ENCODE measurements around the gene CPTP. TPM values are rescaled to one million over a fixed set of nuclear protein-coding genes. Genes with fewer than 3 reads are reported as not detected.
A peak's percentile ranks its signal among the peaks of the same experiment; 100 is the strongest.

Gene CPTP
- polyA plus RNA-seq, 6 donors from 2014 or later: 7.9 to 16.9 (median 10.7) TPM

GRCh38 chr1:1333551-1334241 lies 9.1 kb downstream of the CPTP start:
- H3K4me3 Mint-ChIP-seq: no peak overlapping the region
- H3K36me3 Mint-ChIP-seq: no peaks in the 10 kb centered on the region
- DNase-seq (no peak), ATAC-seq (ENCODE audit: low read depth in 2 of 2) (no peak)
- no peak overlapping the region for H3K27ac Mint-ChIP-seq
- H3K4me1 Mint-ChIP-seq: no peaks in the 10 kb centered on the region
- H3K9me3 Mint-ChIP-seq: no peaks in the 10 kb centered on the region
- no peaks in the 10 kb centered on the region for H3K27me3 Mint-ChIP-seq

GRCh38 chr1:1334835-1335234 lies 10.2 kb downstream of the CPTP start:
- Mint-ChIP-seq H3K4me3 (no peak overlapping the region), H3K36me3 (no peaks in the 10 kb centered on the region), H3K27ac (no peak overlapping the region), H3K4me1 (no peaks in the 10 kb centered on the region), H3K27me3 (no peaks in the 10 kb centered on the region), H3K9me3 (no peaks in the 10 kb centered on the region)
- ATAC-seq (ENCODE audit: low read depth in 2 of 2) (no peak), DNase-seq (no peak)

- no peak overlapping the region for H3K27ac Mint-ChIP-seq
- DNase-seq (no peak), ATAC-seq (ENCODE audit: low read depth in 2 of 2) (no peak)
- no peaks in the 10 kb centered on the region for H3K36me3 Mint-ChIP-seq
- H3K4me3 Mint-ChIP-seq: no peak overlapping the region
- no peaks in the 10 kb centered on the region for H3K9me3 Mint-ChIP-seq
- H3K27me3 Mint-ChIP-seq: no peaks in the 10 kb centered on the region
- H3K4me1 Mint-ChIP-seq: no peaks in the 10 kb centered on the region
These were observed 10.7 kb downstream of the CPTP start for GRCh38 chr1:1335283-1335682.

GRCh38 chr1:1335792-1336248 lies 11.2 kb downstream of the CPTP start:
- H3K36me3 Mint-ChIP-seq: no peaks in the 10 kb centered on the region
- H3K27me3 Mint-ChIP-seq: no peaks in the 10 kb centered on the region
- H3K27ac Mint-ChIP-seq: no peak overlapping the region
- ATAC-seq (ENCODE audit: low read depth in 2 of 2) (no peak), DNase-seq (no peak)
- no peak overlapping the region for H3K4me3 Mint-ChIP-seq
- no peaks in the 10 kb centered on the region for H3K9me3 Mint-ChIP-seq
- H3K4me1 Mint-ChIP-seq: peaks cover 0 to under 1% (median 0%) of the 10 kb centered on the region in 3 donors

GRCh38 chr1:1336446-1336845 lies 11.8 kb downstream of the CPTP start:
- H3K4me1 Mint-ChIP-seq: peaks cover 0 to 4% (median 0%) of the 10 kb centered on the region in 3 donors
- no peak overlapping the region for H3K27ac Mint-ChIP-seq
- no peaks in the 10 kb centered on the region for H3K36me3 Mint-ChIP-seq
- no peak for DNase-seq
- no peaks in the 10 kb centered on the region for H3K9me3 Mint-ChIP-seq
- H3K4me3 Mint-ChIP-seq: no peak overlapping the region
- no peak for ATAC-seq (ENCODE audit: low read depth in 2 of 2)
- H3K27me3 Mint-ChIP-seq: no peaks in the 10 kb centered on the region

GRCh38 chr1:1336931-1337792 lies 12.6 kb downstream of the CPTP start:
- H3K36me3 Mint-ChIP-seq: no peaks in the 10 kb centered on the region
- H3K9me3 Mint-ChIP-seq: no peaks in the 10 kb centered on the region
- ATAC-seq (ENCODE audit: low read depth in 2 of 2) (no peak), DNase-seq (no peak)
- no peak overlapping the region for H3K4me3 Mint-ChIP-seq
- peaks cover 0 to 4% (median 0%) of the 10 kb centered on the region in 3 donors for H3K4me1 Mint-ChIP-seq
- no peaks in the 10 kb centered on the region for H3K27me3 Mint-ChIP-seq
- H3K27ac Mint-ChIP-seq: peak overlapping the region in 1 of 6 donors; percentile 73

GRCh38 chr1:1337793-1338147 lies 13.2 kb downstream of the CPTP start:
- H3K4me1 Mint-ChIP-seq: peaks cover 0 to 4% (median 0%) of the 10 kb centered on the region in 3 donors
- H3K9me3 Mint-ChIP-seq: no peaks in the 10 kb centered on the region
- no peak overlapping the region for H3K27ac Mint-ChIP-seq
- no peaks in the 10 kb centered on the region for H3K36me3 Mint-ChIP-seq
- H3K27me3 Mint-ChIP-seq: no peaks in the 10 kb centered on the region
- H3K4me3 Mint-ChIP-seq: no peak overlapping the region
- DNase-seq (no peak), ATAC-seq (ENCODE audit: low read depth in 2 of 2) (peak in 1 of 2 donors; percentile 37)

- Mint-ChIP-seq H3K4me1 (peaks cover 0 to 4% (median under 1%) of the 10 kb centered on the region in 3 donors), H3K9me3 (no peaks in the 10 kb centered on the region), H3K4me3 (no peak overlapping the region), H3K36me3 (no peaks in the 10 kb centered on the region), H3K27me3 (no peaks in the 10 kb centered on the region), H3K27ac (no peak overlapping the region)
- ATAC-seq (ENCODE audit: low read depth in 2 of 2) (no peak), DNase-seq (no peak)
These were observed 13.7 kb downstream of the CPTP start for GRCh38 chr1:1338278-1338677.

- no peaks in the 10 kb centered on the region for H3K27me3 Mint-ChIP-seq
- H3K27ac Mint-ChIP-seq: no peak overlapping the region
- DNase-seq: no peak
- no peak for ATAC-seq (ENCODE audit: low read depth in 2 of 2)
- H3K9me3 Mint-ChIP-seq: no peaks in the 10 kb centered on the region
- H3K4me3 Mint-ChIP-seq: no peak overlapping the region
- H3K4me1 Mint-ChIP-seq: peaks cover 0 to 4% (median 4%) of the 10 kb centered on the region in 3 donors
- H3K36me3 Mint-ChIP-seq: no peaks in the 10 kb centered on the region
These were observed 15.6 kb downstream of the CPTP start for GRCh38 chr1:1340185-1340584.

- no peaks in the 10 kb centered on the region for H3K36me3 Mint-ChIP-seq
- no peak for ATAC-seq (ENCODE audit: low read depth in 2 of 2)
- H3K9me3 Mint-ChIP-seq: no peaks in the 10 kb centered on the region
- H3K27ac Mint-ChIP-seq: peak overlapping the region in 2 of 6 donors; percentile 47 to 79
- no peak overlapping the region for H3K4me3 Mint-ChIP-seq
- H3K4me1 Mint-ChIP-seq: peaks cover 0 to 4% (median 4%) of the 10 kb centered on the region in 3 donors
- no peak for DNase-seq
- H3K27me3 Mint-ChIP-seq: no peaks in the 10 kb centered on the region
These were observed 16.4 kb downstream of the CPTP start for GRCh38 chr1:1340791-1341548.

GRCh38 chr1:1341549-1342021 lies 17.0 kb downstream of the CPTP start:
- Mint-ChIP-seq H3K9me3 (no peaks in the 10 kb centered on the region), H3K27ac (no peak overlapping the region), H3K27me3 (no peaks in the 10 kb centered on the region), H3K36me3 (no peaks in the 10 kb centered on the region), H3K4me3 (no peak overlapping the region), H3K4me1 (peaks cover under 1 to 4% (median 4%) of the 10 kb centered on the region in 3 donors)
- DNase-seq (no peak), ATAC-seq (ENCODE audit: low read depth in 2 of 2) (no peak)

GRCh38 chr1:1342061-1342562 lies 17.5 kb downstream of the CPTP start:
- Mint-ChIP-seq H3K36me3 (no peaks in the 10 kb centered on the region), H3K4me1 (peaks cover 3 to 8% (median 5%) of the 10 kb centered on the region in 3 donors), H3K27me3 (no peaks in the 10 kb centered on the region), H3K27ac (no peak overlapping the region), H3K9me3 (no peaks in the 10 kb centered on the region), H3K4me3 (no peak overlapping the region)
- DNase-seq (no peak), ATAC-seq (ENCODE audit: low read depth in 2 of 2) (no peak)

- DNase-seq: no peak
- Mint-ChIP-seq H3K4me3 (no peak overlapping the region), H3K27ac (no peak overlapping the region), H3K36me3 (no peaks in the 10 kb centered on the region), H3K27me3 (no peaks in the 10 kb centered on the region), H3K9me3 (no peaks in the 10 kb centered on the region), H3K4me1 (peaks cover 3 to 12% (median 8%) of the 10 kb centered on the region in 3 donors)
- ATAC-seq (ENCODE audit: low read depth in 2 of 2): no peak
These were observed 18.0 kb downstream of the CPTP start for GRCh38 chr1:1342584-1343115.
